HEK293T (cell line): ENCODE results near the gene ACBD6.

Experiments
- CTCF ChIA-PET: fragments of 350-600 bp; formaldehyde crosslinking; extraction: SDS; loops from one replicate; lab custom pipeline; 2021; ENCODE audit warnings: antibody characterized with exemption, inconsistent platforms; lab: Yijun Ruan, JAX
- POLR2A ChIA-PET: fragments of 350-600 bp; formaldehyde crosslinking; extraction: SDS; loops from one replicate; lab custom pipeline; 2020; ENCODE audit warnings: antibody characterized with exemption, inconsistent platforms; lab: Yijun Ruan, JAX
- DNase-seq: peaks from one replicate; pipeline ENCODE4 v3.0.0; 2012; ENCODE audit warnings: mixed read lengths; ENCODE audit errors: extremely low spot score
- ARNT ChIP-seq: fragments of 450-650 bp; IDR thresholded peaks from 2 replicates; pipeline ENCODE4 v1.6.1; 2017; ENCODE audit warnings: mild to moderate bottlenecking
- BHLHE40 ChIP-seq: fragments of 450-650 bp; IDR thresholded peaks from 2 replicates; pipeline ENCODE4 v1.6.1; 2016; ENCODE audit warnings: mild to moderate bottlenecking, moderate library complexity, borderline replicate concordance
- CTBP1 ChIP-seq: fragments of 450-650 bp; IDR thresholded peaks from 2 replicates; pipeline ENCODE4 v1.6.1; 2016; ENCODE audit warnings: borderline replicate concordance
- ELF4 ChIP-seq: fragments of 450-650 bp; IDR thresholded peaks from 2 replicates; pipeline ENCODE4 v1.6.1; 2017; ENCODE audit warnings: antibody characterized with exemption
- FOXA1 ChIP-seq: fragments of 450-650 bp; IDR thresholded peaks from 2 replicates; pipeline ENCODE4 v1.6.1; 2016; ENCODE audit warnings: mild to moderate bottlenecking
- FOXK2 ChIP-seq: fragments of 450-650 bp; IDR thresholded peaks from 2 replicates; pipeline ENCODE4 v1.6.1; 2016; ENCODE audit warnings: mild to moderate bottlenecking
- FOXM1 ChIP-seq: fragments of 450-650 bp; IDR thresholded peaks from 2 replicates; pipeline ENCODE4 v1.6.1; 2017; ENCODE audit warnings: mild to moderate bottlenecking, borderline replicate concordance
- HDGF ChIP-seq: fragments of 450-650 bp; IDR thresholded peaks from 2 replicates; pipeline ENCODE4 v1.6.1; 2017; ENCODE audit warnings: antibody characterized with exemption, borderline replicate concordance
- L3MBTL2 ChIP-seq: fragments of 450-650 bp; conservative IDR thresholded peaks from 2 replicates; pipeline ENCODE4 v1.6.1; 2016; ENCODE audit warnings: mild to moderate bottlenecking
- LEF1 ChIP-seq: fragments of 450-650 bp; IDR thresholded peaks from 2 replicates; pipeline ENCODE4 v1.6.1; 2017; ENCODE audit warnings: mild to moderate bottlenecking, borderline replicate concordance
- NFRKB ChIP-seq: fragments of 450-650 bp; IDR thresholded peaks from 2 replicates; pipeline ENCODE4 v1.6.1; 2016; ENCODE audit warnings: mild to moderate bottlenecking, moderate library complexity
- PKNOX1 ChIP-seq: fragments of 450-650 bp; IDR thresholded peaks from 2 replicates; pipeline ENCODE4 v1.6.1; 2016
- SP1 ChIP-seq: fragments of 450-650 bp; IDR thresholded peaks from 2 replicates; pipeline ENCODE4 v1.6.1; 2017
- SUZ12 ChIP-seq: fragments of 450-650 bp; IDR thresholded peaks from 2 replicates; pipeline ENCODE4 v1.6.1; 2016; ENCODE audit warnings: mild to moderate bottlenecking
- TARDBP ChIP-seq: fragments of 450-650 bp; IDR thresholded peaks from 2 replicates; pipeline ENCODE4 v1.6.1; 2016
- ZNF384 ChIP-seq: fragments of 450-650 bp; IDR thresholded peaks from 2 replicates; pipeline ENCODE4 v1.6.1; 2016

The ACBD6 gene

GRCh38 chr1:180257486-180257885 is 244.9 kb downstream of the ACBD6 start:
- no peak for DNase-seq
- ChIA-PET CTCF (no interaction called here), POLR2A (no interaction called here)
- TF ChIP-seq PKNOX1 (peak; percentile 67), ZNF384 (no peak)

DNA sequence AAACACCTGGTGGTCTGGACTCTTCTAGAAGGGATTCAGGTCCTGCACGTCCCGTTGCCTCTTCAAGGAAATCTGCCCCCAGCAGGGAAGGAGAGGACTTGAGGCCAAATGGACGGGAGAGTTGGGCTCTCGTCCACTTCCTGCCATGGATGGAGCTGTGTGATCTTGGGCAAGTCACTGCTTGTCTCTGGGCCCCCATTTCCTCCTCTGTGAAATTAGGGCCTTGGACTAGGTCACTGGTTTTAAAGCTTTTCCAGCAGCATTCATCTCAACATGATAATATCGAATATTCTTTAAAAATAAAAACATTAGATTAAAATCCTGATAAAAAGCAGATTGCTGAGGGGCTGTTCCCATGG is 245.4 kb downstream of the ACBD6 start:
- ChIA-PET POLR2A (no interaction called here), CTCF (interaction anchor here (0.6 kb wide), 1 partner anchor 11 kb away, joined by 3 read pairs; no protein-coding TSS in a partner anchor)
- no peak for DNase-seq
- no peak for TF ChIP-seq PKNOX1
- TF ChIP-seq ELF4: no peak
- no peak for TF ChIP-seq SUZ12
- no peak for TF ChIP-seq ZNF384
- no peak for TF ChIP-seq HDGF
- no peak for TF ChIP-seq FOXA1
- no peak for TF ChIP-seq TARDBP
- no peak for TF ChIP-seq BHLHE40
- no peak for TF ChIP-seq ARNT
- no peak for TF ChIP-seq FOXK2
- no peak for TF ChIP-seq CTBP1
- TF ChIP-seq SP1: no peak
- no peak for TF ChIP-seq FOXM1
- no peak for TF ChIP-seq NFRKB
- TF ChIP-seq LEF1: no peak

DNA sequence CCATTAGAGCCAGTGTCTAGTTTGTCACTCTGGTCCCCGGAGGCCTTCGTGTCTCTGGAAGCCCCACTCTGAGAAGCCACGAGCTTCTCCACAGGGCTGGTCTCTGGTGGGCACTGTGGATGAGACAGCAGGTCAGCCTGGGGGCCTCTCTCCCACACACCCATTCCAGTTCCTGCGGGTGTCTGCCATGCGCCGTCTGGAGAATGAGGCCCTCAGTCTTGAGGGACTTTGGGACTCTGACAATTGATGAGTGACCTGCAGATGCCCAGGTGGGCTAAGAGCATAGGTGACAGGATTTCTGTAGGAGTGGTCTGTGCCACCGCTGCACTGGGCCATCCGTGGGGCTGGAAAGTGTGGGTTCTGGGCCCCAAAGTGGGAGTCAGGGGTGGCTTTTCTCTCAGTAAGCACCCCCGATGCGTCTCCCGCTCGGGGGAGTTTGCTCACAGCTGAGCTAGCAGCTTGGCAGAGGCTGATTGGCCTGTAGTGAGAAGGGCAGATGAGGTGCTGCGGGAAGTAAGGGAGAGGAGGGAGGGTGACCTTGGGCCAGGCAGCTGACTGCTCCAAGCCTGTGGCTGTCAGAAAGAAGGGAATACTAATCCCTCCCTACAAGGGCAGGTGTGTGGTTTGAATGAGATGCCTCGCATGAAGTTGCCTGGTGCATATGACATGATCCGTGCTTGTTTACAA is 245.9 kb downstream of the ACBD6 start:
- TF ChIP-seq ZNF384 (no peak), SUZ12 (no peak), HDGF (no peak), PKNOX1 (no peak)
- ChIA-PET POLR2A (no interaction called here), CTCF (interaction anchor here (0.6 kb wide), 1 partner anchor 10 kb away, joined by 3 read pairs; no protein-coding TSS in a partner anchor)
- no peak for DNase-seq

DNA sequence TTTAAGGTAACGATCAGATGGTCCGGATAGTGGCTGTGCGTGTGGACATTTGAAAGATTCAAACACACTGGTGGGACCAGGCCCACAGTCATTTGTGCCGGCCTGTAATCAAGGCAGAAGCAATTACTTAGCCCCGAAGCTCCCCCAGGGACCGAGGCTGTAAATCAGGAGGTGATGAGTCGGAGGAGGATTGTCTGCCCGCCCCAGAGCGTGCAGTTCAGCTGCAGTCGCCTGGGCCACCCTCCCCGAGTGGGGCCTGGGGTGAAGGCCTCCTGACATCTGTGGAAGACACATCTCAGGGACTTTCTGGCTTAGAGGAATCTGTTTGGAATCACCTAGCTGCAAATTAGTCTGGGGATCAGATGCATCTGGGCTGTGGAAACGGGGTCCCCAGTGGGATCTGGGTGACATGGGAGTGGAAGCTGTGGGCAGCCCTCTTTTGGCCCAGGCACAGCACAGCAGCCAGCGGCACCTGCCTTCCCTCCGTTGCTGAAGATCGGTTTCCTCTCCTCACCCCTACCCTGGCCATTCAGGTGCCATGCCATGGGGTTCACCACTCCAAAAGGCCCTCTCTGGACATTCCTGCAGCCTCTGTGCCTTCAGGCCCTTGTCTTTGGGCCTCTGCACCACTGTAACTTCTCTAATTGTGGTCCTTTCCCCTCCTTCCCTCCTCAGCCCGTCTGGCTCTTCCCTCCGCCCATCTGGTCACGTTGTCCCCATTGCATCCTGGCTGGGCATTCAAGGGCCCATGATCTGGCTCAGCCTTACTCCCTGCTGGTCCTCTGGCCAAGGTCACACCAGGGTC is 246.6 kb downstream of the ACBD6 start:
- CTCF ChIA-PET: interaction anchor here (0.6 kb wide), 1 partner anchor 20 kb away, joined by 3 read pairs; no protein-coding TSS in a partner anchor
- no peak for TF ChIP-seq CTBP1
- TF ChIP-seq ARNT: no peak
- no peak for TF ChIP-seq BHLHE40
- TF ChIP-seq SP1: no peak
- no peak for TF ChIP-seq FOXK2
- no peak for TF ChIP-seq TARDBP
- TF ChIP-seq HDGF: no peak
- TF ChIP-seq FOXA1: no peak
- TF ChIP-seq PKNOX1: no peak; the same call in 1 of the 2 replicates
- no peak for TF ChIP-seq ELF4
- TF ChIP-seq FOXM1: no peak
- no peak for TF ChIP-seq ZNF384
- no peak for TF ChIP-seq L3MBTL2
- TF ChIP-seq NFRKB: no peak
- no peak for TF ChIP-seq SUZ12
- no peak for TF ChIP-seq LEF1
- POLR2A ChIA-PET: no interaction called here

DNA sequence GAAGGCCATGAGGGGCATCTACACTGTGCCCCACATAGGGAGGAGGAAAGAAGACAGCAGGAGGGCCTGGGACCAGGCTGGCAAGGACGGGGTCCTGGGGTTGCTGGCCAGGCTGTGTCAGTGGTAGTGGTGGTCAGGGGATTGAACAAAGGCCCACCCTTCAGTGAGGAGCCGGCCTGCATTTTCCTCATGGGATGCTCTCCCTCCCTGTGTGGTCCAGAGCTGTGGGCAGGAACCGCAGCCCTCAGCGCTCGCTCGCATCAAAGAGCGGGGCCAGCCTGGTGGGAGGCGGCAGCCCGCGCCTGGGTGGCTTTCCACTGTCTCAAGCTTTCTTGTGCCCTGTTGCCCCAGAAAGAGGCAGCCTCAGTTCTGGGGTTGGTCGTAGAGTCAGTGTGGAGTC is 247.5 kb downstream of the ACBD6 start:
- TF ChIP-seq LEF1 (no peak), ELF4 (no peak), SUZ12 (no peak), TARDBP (no peak), ARNT (no peak), L3MBTL2 (no peak), NFRKB (no peak), HDGF (no peak), FOXM1 (no peak), FOXK2 (no peak), ZNF384 (no peak), BHLHE40 (no peak), FOXA1 (no peak), CTBP1 (no peak)
- CTCF ChIA-PET: no interaction called here
- DNase-seq: no peak
- POLR2A ChIA-PET: no interaction called here

More for the DNA sequence above, 246.6 kb downstream of the ACBD6 start:
- no peak for DNase-seq

DNA sequence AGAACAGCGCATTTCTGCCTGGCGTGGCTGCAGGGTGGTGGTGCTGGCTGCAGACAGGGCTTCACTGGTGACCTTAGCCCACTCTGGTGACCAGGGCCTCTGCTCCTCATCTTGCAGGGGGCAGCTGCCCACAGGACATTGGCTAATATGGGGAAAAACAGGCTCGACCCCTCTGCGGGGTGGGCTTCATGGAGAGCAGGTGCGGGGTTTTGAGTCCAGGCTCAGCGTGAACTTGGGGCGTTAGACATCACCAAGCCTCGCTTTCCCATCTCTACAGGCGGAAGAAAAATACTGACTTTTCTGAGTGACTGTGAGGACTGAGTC is 247.9 kb downstream of the ACBD6 start:
- ChIA-PET POLR2A (no interaction called here), CTCF (no interaction called here)
- DNase-seq: no peak
- no peak for TF ChIP-seq FOXK2
- no peak for TF ChIP-seq FOXA1
- no peak for TF ChIP-seq HDGF
- TF ChIP-seq NFRKB: no peak
- TF ChIP-seq CTBP1: no peak
- TF ChIP-seq TARDBP: no peak
- no peak for TF ChIP-seq ELF4
- no peak for TF ChIP-seq ARNT
- no peak for TF ChIP-seq BHLHE40
- TF ChIP-seq LEF1: no peak
- no peak for TF ChIP-seq L3MBTL2
